Lung (tissue), 12 donors: ENCODE data around the gene CATSPER3. TPM values are rescaled to one million over a fixed set of nuclear protein-coding genes. Genes with fewer than 3 reads are reported as not detected.

Experiments used
- ATAC-seq: fragments of 200-7000 bp; cut with Tn5 transposase; one replicate; pipeline ENCODE4 v1.9.1; 2020; ENCODE audit warnings: moderate number of reproducible peaks; ENCODE audit not compliant: insufficient read depth, low FRiP score
- DNase-seq, 3 donors: peaks; one replicate each; pipeline ENCODE4 v3.0.0-alpha.2; 2013 to 2017
- H3K27ac ChIP-seq, 2 donors: one replicate each; pipeline ENCODE4 v1.5.1; 2013; ENCODE audit warnings: mild to moderate bottlenecking in 2 of 2, moderate library complexity in 2 of 2, control low read depth in 1 of 2, inconsistent platforms in 1 of 2, low read depth in 1 of 2, low read length in 1 of 2
- H3K27me3 ChIP-seq, 3 donors: one replicate each; pipeline ENCODE4 v1.5.1; 2013; ENCODE audit warnings: low read length in 2 of 3; ENCODE audit not compliant: control insufficient read depth in 3 of 3, insufficient read depth in 3 of 3
- H3K36me3 ChIP-seq, 4 donors: one replicate each; pipeline ENCODE4 v1.5.1; 2013; ENCODE audit warnings: low read length in 4 of 4, mild to moderate bottlenecking in 1 of 4, moderate library complexity in 1 of 4; ENCODE audit not compliant: control insufficient read depth in 4 of 4, insufficient read depth in 4 of 4
- H3K4me1 ChIP-seq, 5 donors: one replicate each; pipeline ENCODE4 v1.5.1; 2013; ENCODE audit warnings: low read length in 5 of 5, mild to moderate bottlenecking in 2 of 5, moderate library complexity in 1 of 5; ENCODE audit not compliant: control insufficient read depth in 5 of 5, insufficient read depth in 5 of 5
- H3K4me3 ChIP-seq: one replicate; pipeline ENCODE4 v1.5.1; 2013; ENCODE audit warnings: mild to moderate bottlenecking, control low read depth, moderate library complexity
- H3K9ac ChIP-seq, 2 donors: one replicate each; pipeline ENCODE4 v1.5.1; 2013; ENCODE audit warnings: low read length in 2 of 2, control low read depth in 1 of 2; ENCODE audit not compliant: insufficient read depth in 1 of 2
- H3K9me3 ChIP-seq, 4 donors: one replicate each; pipeline ENCODE4 v1.5.1; 2013; ENCODE audit warnings: low read length in 3 of 4, mild to moderate bottlenecking in 1 of 4, moderate library complexity in 1 of 4; ENCODE audit not compliant: control insufficient read depth in 4 of 4, insufficient read depth in 3 of 4
- WGBS, 2 donors: extraction: QIAGEN DNeasy Blood & Tissue Kit; methylation state at CpG; one replicate each; pipeline ENCODE4 v1.1.7; 2013; 5-methylcytosine and 5-hydroxymethylcytosine counted together
- polyA plus RNA-seq, 2 donors: library from polyadenylated mRNA; stranded (reverse); fragments of 200-250 nt; gene quantifications; one replicate each; pipeline ENCODE4 v1.2.1, GENCODE V29; 2013
- total RNA-seq, 2 donors: library from RNA; depleted of rRNA in 1 of 2; stranded (reverse); fragments of >200 nt in 1 of 2; gene quantifications; one replicate each; pipeline ENCODE4 v1.2.1, GENCODE V29; 2014 to 2021
- TF ChIP-seq, protein P1 (sequence below): IDR thresholded peaks from 2 replicates; pipeline ENCODE4 v1.5.1; 2012; ENCODE audit warnings: mild to moderate bottlenecking; ENCODE audit errors: control extremely low read depth, extremely low read depth
- donor health status: control.
- donor health status: control.
- donor health status: Bipolar disorder and iron deficiency.
- donor health status: healthy.
- donor health status: DM: yes; HTN: yes; CAD: no.

Gene CATSPER3
- total and polyA plus RNA-seq, 4 donors = 0.38 to 0.61 (median 0.49) TPM

DNA sequence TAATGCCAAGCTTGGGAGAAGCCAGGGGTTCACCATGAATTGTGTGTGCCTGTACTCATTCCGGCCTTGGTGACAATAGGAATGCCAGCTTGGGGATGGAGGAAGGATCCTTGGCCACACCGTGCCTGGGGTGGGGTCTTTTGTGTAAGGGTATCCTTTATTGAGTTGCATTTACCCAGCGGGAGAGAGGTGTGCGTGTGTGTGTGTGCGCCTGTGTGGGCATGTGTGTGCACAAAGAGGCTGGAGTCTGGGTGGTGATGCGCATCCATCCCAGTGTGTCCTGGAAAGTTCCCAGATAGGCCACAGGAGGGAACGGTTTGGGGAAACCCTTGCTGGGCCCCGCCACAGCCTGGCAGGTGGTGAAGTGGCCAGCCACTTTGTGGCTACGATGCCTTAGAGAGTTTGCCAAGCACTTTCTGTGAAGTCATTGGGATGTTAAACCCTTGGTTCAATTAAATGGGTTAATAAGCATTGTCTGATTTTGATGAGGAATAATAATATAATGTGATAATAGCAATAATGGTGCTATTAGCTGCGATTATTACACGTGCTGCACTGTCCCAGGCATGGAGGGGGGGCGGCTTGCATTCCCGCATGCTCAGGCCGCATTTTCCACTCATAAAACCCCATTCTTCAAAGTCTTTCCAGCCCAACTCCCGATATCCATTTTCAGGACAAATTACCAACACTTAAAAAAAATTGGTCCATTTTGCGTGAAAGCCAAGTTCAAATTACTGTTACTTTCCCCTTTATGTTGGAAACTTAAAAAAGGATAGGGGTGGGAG lies 52.6 kb downstream of the CATSPER3 start:
- no peaks in the 10 kb centered on the region for H3K4me1 ChIP-seq
- DNase-seq = no peak
- peaks cover 0 to 15% (median 3%) of the 10 kb centered on the region in 3 donors for H3K27me3 ChIP-seq
- H3K27ac ChIP-seq = no peak overlapping the region
- H3K9ac ChIP-seq = no peak overlapping the region
- H3K4me3 ChIP-seq = no peak overlapping the region
- TF ChIP-seq, protein P1, sequence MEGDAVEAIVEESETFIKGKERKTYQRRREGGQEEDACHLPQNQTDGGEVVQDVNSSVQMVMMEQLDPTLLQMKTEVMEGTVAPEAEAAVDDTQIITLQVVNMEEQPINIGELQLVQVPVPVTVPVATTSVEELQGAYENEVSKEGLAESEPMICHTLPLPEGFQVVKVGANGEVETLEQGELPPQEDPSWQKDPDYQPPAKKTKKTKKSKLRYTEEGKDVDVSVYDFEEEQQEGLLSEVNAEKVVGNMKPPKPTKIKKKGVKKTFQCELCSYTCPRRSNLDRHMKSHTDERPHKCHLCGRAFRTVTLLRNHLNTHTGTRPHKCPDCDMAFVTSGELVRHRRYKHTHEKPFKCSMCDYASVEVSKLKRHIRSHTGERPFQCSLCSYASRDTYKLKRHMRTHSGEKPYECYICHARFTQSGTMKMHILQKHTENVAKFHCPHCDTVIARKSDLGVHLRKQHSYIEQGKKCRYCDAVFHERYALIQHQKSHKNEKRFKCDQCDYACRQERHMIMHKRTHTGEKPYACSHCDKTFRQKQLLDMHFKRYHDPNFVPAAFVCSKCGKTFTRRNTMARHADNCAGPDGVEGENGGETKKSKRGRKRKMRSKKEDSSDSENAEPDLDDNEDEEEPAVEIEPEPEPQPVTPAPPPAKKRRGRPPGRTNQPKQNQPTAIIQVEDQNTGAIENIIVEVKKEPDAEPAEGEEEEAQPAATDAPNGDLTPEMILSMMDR = no peak
- no peaks in the 10 kb centered on the region for H3K36me3 ChIP-seq
- ATAC-seq = no peak
- WGBS, 2 donors = 86 to 90% methylated on average over 16 of the region's 16 CpGs
- peaks cover 0 to 1% (median 0%) of the 10 kb centered on the region in 4 donors for H3K9me3 ChIP-seq

GRCh38 chr5:135024956-135025729 lies 57.4 kb downstream of the CATSPER3 start:
- Histone ChIP-seq H3K27ac (no peak overlapping the region), H3K9ac (no peak overlapping the region), H3K4me1 (peaks cover 0 to 5% (median 0%) of the 10 kb centered on the region in 5 donors), H3K27me3 (peaks cover 2 to 56% (median 47%) of the 10 kb centered on the region in 3 donors), H3K36me3 (no peaks in the 10 kb centered on the region), H3K9me3 (peaks cover 0 to 8% (median 0%) of the 10 kb centered on the region in 4 donors), H3K4me3 (no peak overlapping the region)
- WGBS, 2 donors = 86 to 92% methylated on average over 11 of the region's 11 CpGs
- DNase-seq = no peak
- TF ChIP-seq, protein P1 = no peak
- ATAC-seq = no peak

DNA sequence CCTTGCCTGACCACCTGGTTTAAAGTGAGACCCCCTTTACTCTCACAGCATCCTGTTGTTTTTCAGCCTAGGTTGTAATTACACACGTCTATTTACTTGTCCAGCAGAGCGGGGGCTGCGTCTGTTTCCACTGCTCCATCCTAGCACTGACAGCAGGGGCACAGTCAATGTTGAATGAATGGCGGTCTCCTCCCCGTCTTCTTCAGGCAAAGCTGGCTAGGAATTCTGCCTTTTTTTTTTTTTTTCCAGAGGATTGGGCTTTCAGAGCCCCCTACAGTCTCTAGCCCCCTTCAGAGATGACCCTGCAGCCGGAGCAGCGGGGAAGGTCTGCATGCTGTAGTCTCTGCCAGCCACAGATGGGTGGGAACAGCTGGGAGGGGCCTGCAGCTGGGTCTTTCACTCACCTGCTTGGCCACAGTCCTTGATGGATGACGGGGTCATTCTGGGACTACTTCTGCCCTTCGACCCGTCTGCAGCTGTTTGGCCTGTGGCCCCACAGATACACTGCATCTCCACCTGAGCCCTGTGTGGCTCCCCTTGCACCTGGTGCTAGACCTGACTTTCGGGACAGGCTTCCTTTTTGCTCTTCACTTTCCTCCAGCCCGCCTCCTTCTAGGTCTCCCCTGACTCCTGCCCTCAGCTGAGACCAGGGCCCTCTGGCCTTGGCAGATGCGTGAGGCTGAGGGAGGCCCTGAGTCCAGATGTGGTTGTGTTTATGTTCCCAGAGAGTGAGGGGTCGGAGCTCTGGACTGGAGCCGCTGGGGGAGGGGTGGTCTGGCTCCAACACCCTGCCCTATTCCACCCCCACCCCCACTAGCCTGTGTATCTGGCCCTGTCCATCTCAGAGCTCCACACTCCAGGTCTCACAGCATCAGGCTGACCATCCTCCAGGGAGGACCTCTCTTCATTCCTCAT lies 58.3 kb downstream of the CATSPER3 start:
- Histone ChIP-seq H3K27me3 (peaks cover 2 to 65% (median 55%) of the 10 kb centered on the region in 3 donors), H3K9ac (no peak overlapping the region), H3K4me1 (peaks cover 0 to 11% (median 4%) of the 10 kb centered on the region in 5 donors), H3K9me3 (peaks cover 0 to 8% (median 0%) of the 10 kb centered on the region in 4 donors), H3K4me3 (no peak overlapping the region), H3K36me3 (no peaks in the 10 kb centered on the region), H3K27ac (no peak overlapping the region)
- DNase-seq = no peak
- 85 to 88% methylated on average over 15 of the region's 15 CpGs for WGBS, 2 donors
- TF ChIP-seq, protein P1 = no peak
- ATAC-seq = no peak
